Mammary epithelial cell (primary cell): Measurements from ENCODE around the gene NADK.

ENCODE experiments used
- EZH2 ChIP-seq: IDR thresholded peaks from 2 replicates; pipeline ENCODE4 v1.6.1; 2012; ENCODE audit warnings: low read length, inconsistent platforms, borderline replicate concordance
- TF ChIP-seq, protein P1 (sequence below), 2 donors: IDR thresholded peaks in 1 of 2; conservative IDR thresholded peaks in 1 of 2; 2 replicates each; pipeline ENCODE4 v1.5.1; 2011 to 2012; ENCODE audit warnings: inconsistent platforms in 2 of 2, low read length in 2 of 2, mild to moderate bottlenecking in 2 of 2, control low read depth in 1 of 2, low read depth in 1 of 2; ENCODE audit not compliant: insufficient read depth in 1 of 2; ENCODE audit errors: extremely low read depth in 1 of 2

DNA sequence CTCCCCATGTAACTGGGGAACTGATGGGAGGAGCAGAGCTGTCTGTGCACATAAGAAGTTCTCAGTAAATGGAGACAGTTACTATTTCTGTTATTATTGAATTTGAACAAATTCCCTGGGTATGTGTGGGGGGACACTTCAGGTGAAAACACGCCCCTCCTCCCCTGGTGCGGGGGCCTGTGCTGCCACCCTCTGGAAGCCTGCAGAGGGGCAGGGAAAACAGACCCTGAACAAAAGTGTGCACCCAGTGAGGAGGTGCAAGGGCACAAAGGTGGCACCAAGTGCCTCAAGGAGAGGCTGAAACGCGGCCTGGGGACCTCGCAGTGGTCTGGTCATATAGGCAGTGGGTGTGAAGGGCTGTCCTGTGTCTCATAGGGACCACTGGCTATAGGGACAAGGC is 18.2 kb upstream of the NADK start:
- TF ChIP-seq, protein P1, sequence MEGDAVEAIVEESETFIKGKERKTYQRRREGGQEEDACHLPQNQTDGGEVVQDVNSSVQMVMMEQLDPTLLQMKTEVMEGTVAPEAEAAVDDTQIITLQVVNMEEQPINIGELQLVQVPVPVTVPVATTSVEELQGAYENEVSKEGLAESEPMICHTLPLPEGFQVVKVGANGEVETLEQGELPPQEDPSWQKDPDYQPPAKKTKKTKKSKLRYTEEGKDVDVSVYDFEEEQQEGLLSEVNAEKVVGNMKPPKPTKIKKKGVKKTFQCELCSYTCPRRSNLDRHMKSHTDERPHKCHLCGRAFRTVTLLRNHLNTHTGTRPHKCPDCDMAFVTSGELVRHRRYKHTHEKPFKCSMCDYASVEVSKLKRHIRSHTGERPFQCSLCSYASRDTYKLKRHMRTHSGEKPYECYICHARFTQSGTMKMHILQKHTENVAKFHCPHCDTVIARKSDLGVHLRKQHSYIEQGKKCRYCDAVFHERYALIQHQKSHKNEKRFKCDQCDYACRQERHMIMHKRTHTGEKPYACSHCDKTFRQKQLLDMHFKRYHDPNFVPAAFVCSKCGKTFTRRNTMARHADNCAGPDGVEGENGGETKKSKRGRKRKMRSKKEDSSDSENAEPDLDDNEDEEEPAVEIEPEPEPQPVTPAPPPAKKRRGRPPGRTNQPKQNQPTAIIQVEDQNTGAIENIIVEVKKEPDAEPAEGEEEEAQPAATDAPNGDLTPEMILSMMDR (conservative IDR thresholded peaks at IDR 0.05 in 1 of 2, IDR thresholded peaks at IDR 0.05 in 1 of 2; ENCODE audit: extremely low read depth in 1 of 2, insufficient read depth in 1 of 2, low read depth in 1 of 2, low read length in 2 of 2) = peak in 1 of 2 donors; percentile 15
- TF ChIP-seq EZH2 = no peak
